Prostate gland (tissue), 2 donors: Measurements from ENCODE around the gene TRUB1.

Source experiments
- CTCF ChIP-seq, 4 experiments: fragments of 200-600 bp in 2 of 4; fragments of 450-650 bp in 2 of 4; sonication (generic) in 2 of 4; IDR thresholded peaks; 1 replicate in 3 of 4; 2 replicates in 1 of 4; pipeline ENCODE4 v1.5.1; 2016 to 2019; ENCODE audit warnings: antibody characterized with exemption in 4 of 4, mild to moderate bottlenecking in 2 of 4, moderate library complexity in 2 of 4
- POLR2AphosphoS5 ChIP-seq: sonication (generic); formaldehyde crosslinking; IDR thresholded peaks from one replicate; pipeline ENCODE4 v1.6.1; 2017; ENCODE audit warnings: antibody characterized with exemption

GRCh38 chr10:115023715-115024114 lies 85.7 kb downstream of the TRUB1 start:
- TF ChIP-seq CTCF (IDR thresholded peaks at IDR 0.05): no peak
- no peak for TF ChIP-seq POLR2AphosphoS5
